Measurements from ENCODE around the gene LRRC8E. TPM values are rescaled to one million over a fixed set of nuclear protein-coding genes. Genes with fewer than 3 reads are reported as not detected.

Gene LRRC8E
- total and polyA plus RNA-seq, 10 of the 15 experiments (the other 5 are each of a cell fraction or from before 2014, with no cell fraction given), result 0.04 to 0.32 (median 0.25) TPM; not detected in 7

GRCh38 chr19:7848779-7849457, 39.4 kb upstream of the LRRC8E start:
- no peaks in the 10 kb centered on the region for H3K9me3 ChIP-seq (replicated peaks; ENCODE audit: control insufficient read depth, insufficient read depth, low read length)
- intact Hi-C loops (cut with micrococcal nuclease; ENCODE audit: unreplicated experiment) (no loop called here), in situ Hi-C loops (cut with MboI) (no loop called here)
- WGBS (ENCODE audit: insufficient coverage, insufficient replicate concordance, low lambda C conversion rate, missing lambda C conversion rate), result 91% methylated on average over 34 of the region's 34 CpGs
- no peak overlapping the region for H3K9ac ChIP-seq (ENCODE audit: control insufficient read depth, insufficient read depth, low read length)
- no peaks in the 10 kb centered on the region for H3K27me3 ChIP-seq (replicated peaks in 1 of 2; ENCODE audit: control insufficient read depth in 2 of 2, insufficient read depth in 2 of 2, low read length in 1 of 2)
- H3K27ac ChIP-seq (ENCODE audit: control insufficient read depth, insufficient read depth), result no peak overlapping the region
- H2AFZ ChIP-seq (ENCODE audit: control insufficient read depth, low read depth, low read length), result no peak overlapping the region
- POLR2A ChIA-PET, result no interaction called here
- no peaks in the 10 kb centered on the region for H4K20me1 ChIP-seq (ENCODE audit: control insufficient read depth, insufficient read depth)
- no peaks in the 10 kb centered on the region; the same call in 1 of the 2 replicates for H3K4me1 ChIP-seq (ENCODE audit: control insufficient read depth, insufficient read depth, low read length)
- H3K36me3 ChIP-seq (ENCODE audit: control insufficient read depth in 2 of 2, insufficient read depth in 2 of 2, low read length in 1 of 2), result no peaks in the 10 kb centered on the region
- TF ChIP-seq NFXL1 (IDR thresholded peaks at IDR 0.05; ENCODE audit: borderline replicate concordance) (no peak), CHD4 (IDR thresholded peaks at IDR 0.05) (no peak), POLR2A (IDR thresholded peaks at IDR 0.05; ENCODE audit: low read depth, low read length) (0 out of 2 replicates have a peak, but pooled peaks have one; percentile 16)
- no peak for DNase-seq (ENCODE audit: low read depth, low spot score)
- SMC1A ChIA-PET (ENCODE audit: uncharacterized antibody, unreplicated experiment), result no interaction called here
- no peak for ATAC-seq
- CTCF ChIA-PET, result interaction anchor here (0.9 kb wide), 1 partner anchor 95 kb away, joined by 4 read pairs; no protein-coding TSS in a partner anchor
- H3K4me3 ChIP-seq, result no peak overlapping the region
- BruUV-seq (replicated peaks), result no TSS peak
- no peak for FAIRE-seq
- H3K79me2 ChIP-seq (ENCODE audit: control insufficient read depth, insufficient read depth, low read length), result no peaks in the 10 kb centered on the region
- RAD21 ChIA-PET (ENCODE audit: unreplicated experiment), result no interaction called here
- no peak overlapping the region for H3K4me2 ChIP-seq (ENCODE audit: control insufficient read depth, insufficient read depth)

- Histone ChIP-seq H3K27ac (ENCODE audit: control insufficient read depth, insufficient read depth) (no peak overlapping the region), H2AFZ (ENCODE audit: control insufficient read depth, low read depth, low read length) (no peak overlapping the region), H3K4me2 (ENCODE audit: control insufficient read depth, insufficient read depth) (no peak overlapping the region), H3K9me3 (replicated peaks; ENCODE audit: control insufficient read depth, insufficient read depth, low read length) (no peaks in the 10 kb centered on the region), H3K9ac (ENCODE audit: control insufficient read depth, insufficient read depth, low read length) (no peak overlapping the region), H3K36me3 (ENCODE audit: control insufficient read depth in 2 of 2, insufficient read depth in 2 of 2, low read length in 1 of 2) (no peaks in the 10 kb centered on the region), H3K27me3 (replicated peaks in 1 of 2; ENCODE audit: control insufficient read depth in 2 of 2, insufficient read depth in 2 of 2, low read length in 1 of 2) (no peaks in the 10 kb centered on the region), H3K79me2 (ENCODE audit: control insufficient read depth, insufficient read depth, low read length) (no peaks in the 10 kb centered on the region), H4K20me1 (ENCODE audit: control insufficient read depth, insufficient read depth) (no peaks in the 10 kb centered on the region), H3K4me1 (ENCODE audit: control insufficient read depth, insufficient read depth, low read length) (no peaks in the 10 kb centered on the region; the same call in 1 of the 2 replicates), H3K4me3 (no peak overlapping the region)
- ChIA-PET POLR2A (no interaction called here), SMC1A (ENCODE audit: uncharacterized antibody, unreplicated experiment) (no interaction called here), RAD21 (ENCODE audit: unreplicated experiment) (interaction anchor here (0.6 kb wide), 1 partner anchor 728 kb away, joined by 5 read pairs; no protein-coding TSS in a partner anchor), CTCF (no interaction called here)
- WGBS (ENCODE audit: insufficient coverage, insufficient replicate concordance, low lambda C conversion rate, missing lambda C conversion rate), result 50% methylated on average over 9 of the region's 9 CpGs
- BruUV-seq (replicated peaks), result no TSS peak
- no peak for FAIRE-seq
- intact Hi-C loops (cut with micrococcal nuclease; ENCODE audit: unreplicated experiment) (no loop called here), in situ Hi-C loops (cut with MboI) (no loop called here)
- no peak for DNase-seq (ENCODE audit: low read depth, low spot score)
- no peak for ATAC-seq
- TF ChIP-seq NRF1 (conservative IDR thresholded peaks at IDR 0.05; ENCODE audit: low read depth, low read length) (no peak), FOS (IDR thresholded peaks at IDR 0.05; ENCODE audit: borderline replicate concordance, extremely low read depth, insufficient read length) (no peak), IRF5 (IDR thresholded peaks at IDR 0.05; ENCODE audit: borderline replicate concordance) (no peak), GATAD2B (conservative IDR thresholded peaks at IDR 0.05; ENCODE audit: low read depth) (no peak), E4F1 (IDR thresholded peaks at IDR 0.05; ENCODE audit: borderline replicate concordance, partially characterized antibody) (no peak), ZNF592 (IDR thresholded peaks at IDR 0.05) (no peak)
These were observed 38.7 kb upstream of the LRRC8E start for GRCh38 chr19:7849631-7849999.
